GM18498 (cell line): ENCODE data around the gene TLCD5.

Experiments used
- ATAC-seq: cut with Tn5 transposase; IDR thresholded peaks from one replicate; pipeline ENCODE4 v1.9.1; 2021; ENCODE audit warnings: mild to moderate bottlenecking, moderate library complexity; ENCODE audit not compliant: unreplicated experiment

Gene TLCD5

GRCh38 chr11:120307476-120307875, 17.6 kb upstream of the TLCD5 start:
- ATAC-seq, result no peak

- ATAC-seq, result no peak
Observed at GRCh38 chr11:120308081-120308480, 17.0 kb upstream of the TLCD5 start.

GRCh38 chr11:120310870-120311269, 14.2 kb upstream of the TLCD5 start:
- ATAC-seq, result no peak

GRCh38 chr11:120314861-120315260, 10.2 kb upstream of the TLCD5 start:
- no peak for ATAC-seq

DNA sequence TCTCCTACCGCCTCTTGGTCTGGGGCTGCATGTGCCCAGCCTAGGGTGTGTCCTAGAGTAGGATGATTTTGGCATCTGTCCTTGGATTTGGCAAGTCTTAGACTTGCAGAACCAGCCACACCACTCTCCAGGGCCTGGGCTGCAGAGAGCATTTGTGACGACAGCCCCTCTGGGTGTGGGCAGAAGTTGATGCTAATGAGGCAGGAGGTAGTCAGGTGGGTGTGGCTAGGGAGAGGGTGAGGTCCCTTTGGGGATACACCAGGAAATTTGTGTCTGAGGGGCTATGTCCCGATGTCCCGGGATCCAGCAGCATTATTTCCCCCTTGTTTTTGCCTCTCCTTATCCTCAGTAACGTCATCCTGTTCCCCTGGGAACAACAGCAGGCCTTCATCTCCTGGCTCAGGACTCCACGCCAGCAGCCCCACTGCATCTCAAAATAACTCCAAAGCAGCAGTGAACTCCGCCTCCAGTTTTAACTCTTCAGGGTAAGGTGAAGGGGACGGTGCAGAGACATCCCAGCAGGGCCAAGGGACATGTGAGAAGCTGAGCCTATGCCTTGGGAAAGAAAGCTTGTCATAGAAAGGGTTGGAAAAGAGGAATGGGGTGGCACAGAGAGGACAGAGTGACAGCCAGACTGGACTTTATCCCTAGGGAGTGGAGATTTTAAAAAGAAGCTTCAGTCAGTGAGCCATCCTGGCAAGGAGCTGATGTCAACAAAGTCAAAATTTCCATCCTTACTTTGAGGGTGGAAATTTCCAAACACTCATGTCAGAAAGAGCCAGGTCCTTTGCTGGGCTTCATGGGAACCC, 8.0 kb upstream of the TLCD5 start:
- no peak for ATAC-seq

DNA sequence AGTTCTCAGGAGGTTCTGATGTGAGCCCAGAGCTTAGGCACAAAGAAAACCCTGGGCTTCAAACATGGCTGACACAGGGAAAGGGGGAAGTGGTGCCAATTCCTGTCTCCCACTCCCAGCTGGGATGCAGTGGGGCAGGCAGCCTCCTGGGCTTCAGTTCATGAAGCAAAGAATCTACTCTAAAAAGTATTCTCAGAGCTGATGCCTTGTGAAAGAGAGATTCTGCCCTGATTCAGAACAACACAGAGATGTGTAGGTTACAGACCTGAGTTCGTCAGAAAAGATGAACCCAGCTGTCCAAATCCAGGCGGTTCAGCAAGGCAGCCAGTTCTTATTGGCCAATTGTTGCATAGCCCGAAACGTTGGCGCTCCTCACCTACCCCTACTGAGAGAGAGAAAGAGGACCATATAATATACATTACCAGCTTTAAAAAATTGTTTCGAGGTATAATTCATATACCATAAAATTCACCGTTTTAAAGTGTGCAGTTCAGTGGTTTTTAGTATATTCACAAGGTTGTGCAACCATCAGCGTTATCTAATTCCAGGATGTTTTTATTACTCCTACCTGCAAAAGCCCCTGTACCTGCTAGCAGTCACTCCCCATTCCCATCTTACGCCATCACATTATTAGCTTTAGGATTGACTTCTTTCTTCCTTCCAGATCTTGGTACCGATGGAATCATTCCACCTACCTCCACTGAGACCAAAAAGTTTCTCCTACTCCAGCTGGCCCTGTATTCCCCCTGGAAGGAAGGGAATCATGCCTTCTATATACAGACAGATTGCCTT, 7.2 kb upstream of the TLCD5 start:
- ATAC-seq, result no peak

DNA sequence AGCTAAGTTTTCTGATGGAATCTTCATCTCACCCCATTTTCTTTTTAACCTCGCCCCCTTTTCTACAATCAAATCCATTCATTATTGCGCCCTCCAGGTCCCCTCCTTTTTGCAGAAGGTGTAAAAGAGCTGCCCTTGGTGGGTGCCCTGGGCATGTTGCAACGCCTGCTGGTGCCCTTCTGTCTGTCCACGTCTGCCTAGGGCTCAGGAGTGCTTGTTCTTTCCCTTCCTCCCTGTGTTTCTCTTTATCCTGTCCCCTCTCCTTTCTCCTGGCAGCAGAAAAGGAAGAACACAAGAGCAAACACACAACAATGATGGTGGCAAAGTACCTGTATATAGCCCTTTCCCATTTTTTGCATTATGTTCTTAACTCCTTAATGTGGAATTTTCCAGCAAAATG, 6.2 kb upstream of the TLCD5 start:
- no peak for ATAC-seq

GRCh38 chr11:120326228-120326627, 1.1 kb downstream of the TLCD5 start:
- no peak for ATAC-seq

DNA sequence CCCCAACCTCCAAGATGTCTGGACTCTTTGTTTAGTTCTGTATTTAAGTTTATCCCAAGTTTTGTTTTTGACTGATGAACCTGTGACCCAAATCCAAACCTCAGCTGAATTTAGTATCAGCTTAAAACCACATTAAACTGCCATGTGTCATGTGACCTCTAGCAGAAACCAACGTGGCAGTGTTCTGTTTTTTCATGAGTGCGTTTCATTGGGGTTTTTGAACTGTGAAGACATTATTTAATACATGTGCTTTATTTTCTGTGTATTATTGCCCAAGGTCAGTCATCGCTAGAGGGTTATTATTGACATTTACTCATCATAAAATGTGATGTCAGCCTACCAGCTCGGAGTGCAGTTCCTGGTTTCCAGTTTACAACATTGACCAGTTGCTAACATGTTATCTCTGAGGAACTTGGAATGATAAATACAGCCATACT, 1.8 kb downstream of the TLCD5 start:
- ATAC-seq, result no peak

GRCh38 chr11:120327311-120327710, 2.2 kb downstream of the TLCD5 start:
- no peak for ATAC-seq

GRCh38 chr11:120329556-120329955, 4.5 kb downstream of the TLCD5 start:
- no peak for ATAC-seq

GRCh38 chr11:120330045-120330444, 4.9 kb downstream of the TLCD5 start:
- no peak for ATAC-seq

DNA sequence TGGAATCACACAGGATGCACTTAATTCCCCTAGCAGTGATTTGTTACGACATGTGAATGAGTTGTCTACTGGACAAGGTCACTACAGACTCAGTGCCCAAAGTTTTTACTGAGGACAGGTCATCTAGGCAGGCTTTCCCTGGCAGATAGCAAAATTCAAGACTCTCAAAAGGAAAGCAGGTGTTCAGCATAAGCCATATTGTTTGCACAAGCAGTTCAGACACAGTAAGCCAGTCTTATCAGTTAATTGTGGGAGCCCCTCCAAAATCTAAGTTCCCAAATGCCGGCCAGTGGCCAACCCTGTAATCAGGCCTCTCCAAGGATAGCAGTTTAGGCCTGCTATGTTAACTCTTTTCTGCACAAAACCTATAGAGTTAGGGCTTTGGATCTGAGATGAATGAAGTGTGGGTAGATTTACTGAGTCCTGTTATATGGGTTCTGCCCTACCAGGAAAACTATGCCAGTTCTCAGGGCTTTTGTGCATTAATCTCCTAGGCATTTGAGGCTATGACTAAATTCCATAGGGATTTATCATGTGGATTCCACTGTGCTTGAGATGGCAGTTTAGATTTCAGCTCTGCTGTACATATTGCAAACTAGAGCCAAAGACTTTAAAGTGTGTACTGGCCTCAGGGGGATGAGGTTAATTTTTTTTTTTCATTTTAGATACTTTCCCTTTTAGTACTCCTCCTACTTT, 6.3 kb downstream of the TLCD5 start:
- no peak for ATAC-seq

DNA sequence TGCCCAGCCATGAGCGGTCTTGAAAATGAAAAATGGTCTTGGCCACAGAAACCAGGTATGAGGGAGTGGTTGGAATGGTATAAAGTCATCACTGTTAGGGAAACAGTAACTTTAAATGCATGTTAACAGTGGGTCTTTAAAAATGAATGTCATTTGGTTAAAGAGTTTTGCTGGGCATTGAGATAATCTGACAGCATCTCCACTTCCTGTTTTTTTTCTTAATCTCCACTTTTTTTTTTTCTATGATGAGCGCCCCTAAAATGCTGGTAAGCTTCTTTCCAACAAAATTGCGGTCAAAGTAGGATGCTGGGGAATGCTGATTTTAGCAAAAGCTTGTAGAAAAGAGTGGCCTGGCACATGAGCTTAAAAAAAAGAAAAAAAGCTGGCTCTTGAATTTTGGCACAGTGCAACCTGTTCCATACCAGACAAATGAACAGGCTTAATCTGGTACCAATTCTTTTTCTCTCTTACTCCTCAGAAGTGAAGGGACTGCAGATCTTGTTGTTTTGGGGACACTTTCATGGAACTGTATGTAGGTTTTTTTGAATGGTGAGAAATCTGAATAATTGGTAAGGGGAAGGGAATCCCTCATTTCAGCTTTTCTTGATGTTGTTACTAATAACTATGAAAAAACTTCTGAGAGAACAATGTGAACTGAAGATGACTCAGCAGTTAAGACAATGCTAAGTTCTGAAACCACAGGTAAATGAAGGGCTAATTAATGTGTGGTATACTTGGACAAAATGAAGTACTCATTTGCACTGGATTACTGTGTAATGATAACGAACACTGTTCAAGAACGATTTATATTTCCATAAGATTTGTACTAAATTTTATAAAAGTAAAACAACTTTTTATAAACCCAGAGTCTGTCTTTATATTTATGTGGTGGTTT, 8.0 kb downstream of the TLCD5 start:
- no peak for ATAC-seq

GRCh38 chr11:120333801-120334200, 8.7 kb downstream of the TLCD5 start:
- ATAC-seq, result no peak

DNA sequence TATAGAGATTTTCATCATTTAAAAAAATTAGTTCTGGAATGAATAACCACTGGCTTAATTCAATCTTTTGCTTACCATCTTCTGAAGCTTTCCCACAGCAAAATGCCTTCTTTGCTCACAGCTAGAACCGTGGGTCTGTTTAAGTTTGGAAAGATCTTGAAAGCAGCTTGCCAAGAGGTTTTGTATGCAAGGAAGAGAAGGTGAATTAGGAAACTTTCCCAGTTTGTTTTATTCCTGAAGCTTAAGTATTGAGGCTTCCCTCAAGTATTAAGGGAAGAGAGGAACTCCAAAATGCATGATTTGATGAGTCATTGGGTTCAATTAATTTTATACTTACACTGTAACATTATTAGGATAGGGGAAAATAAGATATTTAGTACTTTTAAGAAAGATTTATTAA, 9.2 kb downstream of the TLCD5 start:
- no peak for ATAC-seq

DNA sequence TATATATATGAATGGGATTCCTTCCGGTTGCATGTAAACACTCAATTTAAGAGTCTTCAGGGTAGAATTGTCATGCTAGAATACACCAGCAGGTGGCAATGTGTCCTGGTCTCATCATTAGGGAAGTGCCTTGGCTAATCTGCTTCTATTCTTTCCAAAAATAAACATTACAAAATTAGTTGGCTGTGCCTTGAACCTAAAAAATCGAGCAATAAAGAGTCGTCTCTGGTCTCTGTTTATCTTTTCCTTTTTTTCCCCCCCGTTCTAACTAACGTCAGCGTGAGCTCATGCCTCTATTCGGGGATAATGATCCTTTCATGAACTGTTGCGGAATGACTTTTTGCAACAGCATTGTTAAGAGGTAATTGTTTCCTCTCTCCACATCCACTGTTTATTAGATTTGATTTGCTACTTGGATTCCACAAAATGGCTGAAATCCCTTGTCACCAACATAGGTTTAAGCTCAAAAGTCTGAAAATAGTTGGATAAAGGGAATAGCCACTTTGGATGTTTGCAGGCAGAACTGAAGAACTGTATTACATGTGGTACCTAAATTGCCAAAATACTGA, 9.9 kb downstream of the TLCD5 start:
- no peak for ATAC-seq

- ATAC-seq, result peak; percentile 26
Observed at GRCh38 chr11:120335556-120335907, 10.4 kb downstream of the TLCD5 start.

DNA sequence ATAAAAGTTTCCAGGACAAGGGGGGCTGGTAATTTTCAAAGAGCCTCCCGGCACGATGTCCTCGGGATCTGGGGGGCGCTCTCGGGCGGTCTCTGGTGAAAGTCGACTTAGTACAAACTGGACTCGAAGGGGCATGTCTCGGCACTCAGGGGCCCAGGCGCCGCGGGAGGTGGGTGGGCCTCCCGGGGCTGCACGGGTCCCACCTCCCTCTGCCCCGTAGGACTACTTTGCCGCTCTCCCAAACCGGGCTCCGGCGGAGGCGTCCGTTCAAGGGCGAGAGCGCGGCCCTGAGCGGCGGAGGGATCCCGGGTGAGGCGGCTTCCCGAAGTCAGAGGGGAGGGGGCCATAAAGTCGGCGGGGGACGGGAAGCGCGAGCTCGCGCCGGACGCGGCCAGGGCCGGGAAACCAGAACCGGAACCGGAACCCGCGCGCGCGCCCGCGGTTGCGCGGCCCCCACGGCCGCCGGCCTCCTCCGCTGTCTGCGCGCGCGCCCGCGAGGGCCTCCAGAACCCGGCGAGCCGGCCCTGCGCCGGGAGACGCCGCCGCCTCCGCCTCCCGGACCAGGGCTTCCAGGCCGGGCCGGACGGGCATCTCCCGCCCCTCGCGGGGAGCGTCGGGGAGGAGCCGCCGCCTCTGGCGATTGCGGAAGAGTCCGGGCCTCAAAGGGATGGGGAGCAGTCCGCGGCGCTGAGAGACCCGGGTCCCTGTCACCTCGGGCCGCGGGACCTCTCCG, 11.0 kb downstream of the TLCD5 start, which contains the start of gene ARHGEF12:
ARHGEF12 (plus strand) TSS at position 506 of the 733 bp plus-strand sequence. CDS start 831 bp downstream, outside the sequence.
- ATAC-seq, result peak; percentile 70
